HG02970 (cell line): ENCODE data around the gene USO1.
"Not testable (repeated sequence)": the region's sequence is repeated elsewhere in the genome, so short reads cannot be mapped to it uniquely, and the experiment has no call there.

Experiments
- ATAC-seq: cut with Tn5 transposase; IDR thresholded peaks from one replicate; pipeline ENCODE4 v1.9.1; 2021; ENCODE audit warnings: mild to moderate bottlenecking, moderate library complexity, moderate number of reproducible peaks; ENCODE audit not compliant: unreplicated experiment, low FRiP score

The USO1 gene

GRCh38 chr4:75745721-75746199 is 21.4 kb downstream of the USO1 start:
- ATAC-seq, result no peak

- ATAC-seq, result no peak
These were observed 28.3 kb downstream of the USO1 start for GRCh38 chr4:75752637-75753036.

GRCh38 chr4:75769036-75769435 is 44.7 kb downstream of the USO1 start:
- ATAC-seq, result no peak

- ATAC-seq, result no peak
These were observed 47.2 kb downstream of the USO1 start for GRCh38 chr4:75771607-75772006.

- no peak for ATAC-seq
These were observed 53.2 kb downstream of the USO1 start for GRCh38 chr4:75777589-75777988.

- ATAC-seq, result no peak
These were observed 54.9 kb downstream of the USO1 start for GRCh38 chr4:75779105-75779757.

- ATAC-seq, result no peak
These were observed 56.9 kb downstream of the USO1 start for GRCh38 chr4:75781305-75781704.

- ATAC-seq, result no peak
These were observed 62.1 kb downstream of the USO1 start for GRCh38 chr4:75786526-75786925.

GRCh38 chr4:75786938-75787337 is 62.6 kb downstream of the USO1 start:
- no peak for ATAC-seq

- no peak for ATAC-seq
These were observed 65.6 kb downstream of the USO1 start for GRCh38 chr4:75790024-75790423.

GRCh38 chr4:75800972-75801371 is 76.6 kb downstream of the USO1 start:
- ATAC-seq, result no peak

- not testable (repeated sequence) for ATAC-seq
These were observed 81.7 kb downstream of the USO1 start for GRCh38 chr4:75806035-75806434.

GRCh38 chr4:75817901-75818300 is 93.5 kb downstream of the USO1 start:
- no peak for ATAC-seq

GRCh38 chr4:75819121-75819520 is 94.7 kb downstream of the USO1 start:
- no peak for ATAC-seq

GRCh38 chr4:75820197-75820596 is 95.8 kb downstream of the USO1 start:
- no peak for ATAC-seq

- ATAC-seq, result no peak
These were observed 96.3 kb downstream of the USO1 start for GRCh38 chr4:75820676-75821075.

GRCh38 chr4:75821216-75821615 is 96.8 kb downstream of the USO1 start:
- no peak for ATAC-seq

GRCh38 chr4:75821966-75822365 is 97.6 kb downstream of the USO1 start:
- no peak for ATAC-seq

GRCh38 chr4:75822416-75822815 is 98.0 kb downstream of the USO1 start:
- ATAC-seq, result no peak

GRCh38 chr4:75823812-75824211 is 99.4 kb downstream of the USO1 start:
- ATAC-seq, result no peak

GRCh38 chr4:75830906-75831305 is 106.5 kb downstream of the USO1 start:
- ATAC-seq, result no peak

- ATAC-seq, result no peak
These were observed 107.6 kb downstream of the USO1 start for GRCh38 chr4:75831856-75832405.
